Measurements from ENCODE around the gene TUBB1. TPM values are rescaled to one million over a fixed set of nuclear protein-coding genes. Genes with fewer than 3 reads are reported as not detected.

The TUBB1 gene
- total RNA-seq, 1 experiment from 2014 or later = not detected

DNA sequence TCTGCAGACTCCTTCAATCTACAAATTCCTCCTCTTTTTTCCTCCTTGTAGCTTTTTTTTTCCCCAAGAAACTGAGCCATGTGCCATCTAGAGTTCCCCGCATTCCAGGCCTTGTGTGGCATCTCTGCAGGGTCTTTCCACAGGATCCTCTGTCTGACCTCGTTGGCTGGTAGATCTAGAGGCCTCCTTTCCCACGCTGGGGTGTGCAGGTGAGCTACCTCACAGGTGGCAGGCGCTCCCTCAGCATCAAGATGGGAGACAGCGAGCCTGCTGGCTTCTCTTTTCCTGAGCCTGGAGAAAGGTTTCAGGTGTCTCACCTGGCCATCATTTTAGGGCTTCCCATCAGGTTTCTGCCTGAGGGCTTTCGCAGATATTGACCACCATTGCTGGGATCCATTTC lies 47.8 kb upstream of the TUBB1 start:
- TF ChIP-seq EZH2 (IDR thresholded peaks at IDR 0.05; ENCODE audit: borderline replicate concordance, low read depth, low read length, poor library complexity, severe bottlenecking) = no peak
- TF ChIP-seq CTCF (conservative IDR thresholded peaks at IDR 0.05; ENCODE audit: low read depth, low read length) = no peak
- BruUV-seq (replicated peaks) = no TSS peak
- CTCF ChIA-PET = no interaction called here
- Histone ChIP-seq H3K36me3 (ENCODE audit: insufficient read depth, low read length, poor library complexity, severe bottlenecking) (no peaks in the 10 kb centered on the region), H3K9me3 (ENCODE audit: low read depth, low read length, poor library complexity, severe bottlenecking) (peaks cover 8% of the 10 kb centered on the region), H3K27me3 (replicated peaks; ENCODE audit: insufficient read depth, low read depth, low read length, poor library complexity) (no peaks in the 10 kb centered on the region), H3K27ac (ENCODE audit: low read depth, low read length, poor library complexity, severe bottlenecking) (no peak overlapping the region), H3K4me1 (ENCODE audit: insufficient read depth, low read length, poor library complexity, severe bottlenecking) (no peaks in the 10 kb centered on the region), H3K4me3 (ENCODE audit: low read depth, low read length, poor library complexity, severe bottlenecking) (no peak overlapping the region)
- intact Hi-C loops (cut with micrococcal nuclease; ENCODE audit: unreplicated experiment) = no loop called here
- POLR2A ChIA-PET (ENCODE audit: low non-redundant PET) = no interaction called here
- DNase-seq (ENCODE audit: low spot score) = no peak

DNA sequence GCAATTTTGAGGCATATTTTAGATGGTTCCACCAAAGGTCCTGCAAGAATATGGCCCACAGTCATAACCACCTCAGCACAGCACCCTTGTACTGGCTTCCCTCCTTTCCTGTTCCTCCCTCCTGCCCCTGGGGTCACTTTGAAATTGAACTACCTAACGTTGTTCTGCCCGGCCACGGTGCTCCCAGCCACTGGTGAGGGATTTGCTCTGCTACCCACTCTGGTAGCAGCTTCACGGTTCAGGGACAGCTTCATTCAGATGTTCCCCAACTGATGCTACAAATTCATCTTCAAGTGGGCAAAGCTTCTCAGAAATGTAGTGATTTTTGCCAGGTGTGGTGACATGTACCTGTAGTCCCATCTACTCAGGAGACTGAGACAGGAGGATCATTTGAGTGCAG lies 46.0 kb upstream of the TUBB1 start:
- TF ChIP-seq CTCF (conservative IDR thresholded peaks at IDR 0.05; ENCODE audit: low read depth, low read length) (no peak), EZH2 (IDR thresholded peaks at IDR 0.05; ENCODE audit: borderline replicate concordance, low read depth, low read length, poor library complexity, severe bottlenecking) (no peak)
- H3K4me1 ChIP-seq (ENCODE audit: insufficient read depth, low read length, poor library complexity, severe bottlenecking) = no peaks in the 10 kb centered on the region
- H3K36me3 ChIP-seq (ENCODE audit: insufficient read depth, low read length, poor library complexity, severe bottlenecking) = no peaks in the 10 kb centered on the region
- no peaks in the 10 kb centered on the region for H3K27me3 ChIP-seq (replicated peaks; ENCODE audit: insufficient read depth, low read depth, low read length, poor library complexity)
- H3K9me3 ChIP-seq (ENCODE audit: low read depth, low read length, poor library complexity, severe bottlenecking) = peaks cover 8% of the 10 kb centered on the region
- intact Hi-C loops (cut with micrococcal nuclease; ENCODE audit: unreplicated experiment) = no loop called here
- DNase-seq (ENCODE audit: low spot score) = no peak
- H3K4me3 ChIP-seq (ENCODE audit: low read depth, low read length, poor library complexity, severe bottlenecking) = no peak overlapping the region
- BruUV-seq (replicated peaks) = no TSS peak
- no peak overlapping the region for H3K27ac ChIP-seq (ENCODE audit: low read depth, low read length, poor library complexity, severe bottlenecking)
- POLR2A ChIA-PET (ENCODE audit: low non-redundant PET) = no interaction called here
- CTCF ChIA-PET = no interaction called here

DNA sequence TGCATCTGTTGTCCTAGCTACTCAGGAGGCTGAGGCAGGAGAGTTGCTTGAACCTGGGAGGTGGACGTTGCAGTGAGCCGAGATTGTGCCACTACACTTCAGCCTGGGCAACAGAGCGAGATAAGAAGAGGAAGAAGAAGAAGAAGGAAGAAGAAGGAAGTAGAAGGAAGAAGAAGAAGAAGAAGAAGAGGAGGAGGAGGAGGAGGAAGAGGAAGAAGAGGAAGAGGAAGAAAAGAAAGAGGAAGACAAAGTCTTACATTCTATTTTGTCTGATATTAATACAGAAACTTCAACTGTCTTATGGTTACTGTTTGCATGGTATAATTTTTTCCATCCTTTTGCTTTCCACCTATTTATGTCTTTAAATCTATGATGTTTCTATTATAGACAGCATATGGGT lies 45.4 kb upstream of the TUBB1 start:
- intact Hi-C loops (cut with micrococcal nuclease; ENCODE audit: unreplicated experiment) = no loop called here
- no TSS peak for BruUV-seq (replicated peaks)

More for the DNA sequence above, 45.4 kb upstream of the TUBB1 start:
- TF ChIP-seq EZH2 (IDR thresholded peaks at IDR 0.05; ENCODE audit: borderline replicate concordance, low read depth, low read length, poor library complexity, severe bottlenecking) (no peak), CTCF (conservative IDR thresholded peaks at IDR 0.05; ENCODE audit: low read depth, low read length) (no peak)
- H3K27me3 ChIP-seq (replicated peaks; ENCODE audit: insufficient read depth, low read depth, low read length, poor library complexity) = no peaks in the 10 kb centered on the region
- no peak for DNase-seq (ENCODE audit: low spot score)
- H3K9me3 ChIP-seq (ENCODE audit: low read depth, low read length, poor library complexity, severe bottlenecking) = peaks cover 8% of the 10 kb centered on the region
- H3K4me3 ChIP-seq (ENCODE audit: low read depth, low read length, poor library complexity, severe bottlenecking) = no peak overlapping the region
- POLR2A ChIA-PET (ENCODE audit: low non-redundant PET) = no interaction called here
- H3K27ac ChIP-seq (ENCODE audit: low read depth, low read length, poor library complexity, severe bottlenecking) = no peak overlapping the region
- no peaks in the 10 kb centered on the region for H3K36me3 ChIP-seq (ENCODE audit: insufficient read depth, low read length, poor library complexity, severe bottlenecking)
- CTCF ChIA-PET = no interaction called here
- H3K4me1 ChIP-seq (ENCODE audit: insufficient read depth, low read length, poor library complexity, severe bottlenecking) = no peaks in the 10 kb centered on the region

Measured in A673 (cell line).